ENCODE measurements around the gene ERN1.

The ERN1 gene

DNA sequence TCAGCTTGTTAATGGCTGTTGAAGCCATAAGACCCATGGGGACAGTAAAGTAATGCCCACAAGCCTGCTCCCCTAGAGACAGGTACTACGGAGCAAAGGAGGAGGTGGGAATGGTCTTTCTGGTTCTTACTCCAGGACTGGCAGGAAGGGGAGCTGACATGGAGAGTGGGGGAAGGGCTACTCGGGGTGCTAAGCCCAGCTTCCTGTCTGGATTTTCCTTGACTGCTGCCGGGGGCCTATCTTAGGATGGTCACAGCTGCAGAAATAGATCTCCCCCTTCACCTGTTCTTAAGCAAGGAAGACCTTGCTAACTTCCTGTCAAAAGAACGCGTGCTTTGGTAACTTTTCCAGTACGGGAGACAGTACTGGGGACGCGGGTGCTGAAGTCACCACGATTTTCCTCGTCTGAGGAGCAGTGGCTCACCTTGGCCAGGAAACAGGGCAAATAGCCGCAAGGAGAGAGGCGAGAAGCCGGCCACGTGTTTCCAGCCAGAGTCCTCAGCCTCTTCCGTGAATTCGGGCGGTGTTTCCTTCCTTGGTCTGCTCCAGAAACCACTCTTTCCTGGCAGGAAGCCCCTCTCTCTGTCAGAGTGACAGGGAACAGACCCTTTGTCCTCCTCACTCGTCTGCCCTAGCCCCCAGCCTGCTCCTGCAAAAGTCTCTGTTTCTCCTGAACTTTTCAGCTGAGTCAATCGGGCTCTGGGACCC, 132.4 kb downstream of the ERN1 start:
- H3K4me3 Mint-ChIP-seq = peak overlapping the region; percentile 84
- no peaks in the 10 kb centered on the region for H3K9me3 Mint-ChIP-seq
- peaks cover 33% of the 10 kb centered on the region for H3K4me1 Mint-ChIP-seq (ENCODE audit: low read depth)
- H3K27ac Mint-ChIP-seq = peak overlapping the region; percentile 81
- H3K36me3 Mint-ChIP-seq (ENCODE audit: low read depth) = peaks cover 10% of the 10 kb centered on the region
- no peaks in the 10 kb centered on the region for H3K27me3 Mint-ChIP-seq
- no peak for DNase-seq

DNA sequence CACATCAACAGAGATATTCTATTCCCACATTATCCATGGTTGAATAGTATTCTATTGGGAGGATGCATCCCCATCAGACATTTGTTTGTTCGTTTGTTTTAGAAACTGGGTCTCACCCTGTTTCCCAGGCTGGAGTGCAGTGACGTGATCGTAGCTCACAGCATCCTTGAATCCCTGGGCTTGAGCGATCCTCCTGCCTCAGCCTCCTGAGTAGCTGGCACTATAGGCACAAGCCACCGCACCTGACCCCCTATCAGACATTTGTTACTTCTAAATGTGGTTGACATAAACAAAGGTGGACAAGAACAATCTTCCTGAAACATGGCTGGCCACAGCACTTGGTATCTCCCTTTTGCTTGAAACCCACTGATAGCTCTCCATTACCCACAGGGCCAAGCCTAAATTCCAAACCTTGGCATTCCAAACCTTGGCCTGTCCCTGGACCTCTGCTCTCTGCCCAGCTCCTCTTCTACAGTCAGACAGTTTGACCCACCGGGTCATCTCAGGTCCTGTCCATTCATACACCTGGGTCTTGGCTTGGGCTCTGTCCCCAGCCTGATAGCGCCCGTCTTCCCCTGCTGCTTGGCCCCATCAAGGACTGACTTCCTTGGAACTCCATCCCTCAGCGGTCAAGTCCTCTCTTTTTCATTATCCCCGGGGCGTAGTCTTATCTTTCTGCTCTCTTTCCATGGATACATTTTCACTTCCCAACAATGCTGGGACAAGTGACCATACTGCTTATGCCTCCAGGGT, 133.3 kb downstream of the ERN1 start:
- peaks cover 3% of the 10 kb centered on the region for H3K27me3 Mint-ChIP-seq
- peaks cover 34% of the 10 kb centered on the region for H3K4me1 Mint-ChIP-seq (ENCODE audit: low read depth)
- peaks cover 1% of the 10 kb centered on the region for H3K36me3 Mint-ChIP-seq (ENCODE audit: low read depth)
- no peak overlapping the region for H3K27ac Mint-ChIP-seq
- H3K4me3 Mint-ChIP-seq = no peak overlapping the region
- peak; percentile 20 for DNase-seq
- no peaks in the 10 kb centered on the region for H3K9me3 Mint-ChIP-seq

DNA sequence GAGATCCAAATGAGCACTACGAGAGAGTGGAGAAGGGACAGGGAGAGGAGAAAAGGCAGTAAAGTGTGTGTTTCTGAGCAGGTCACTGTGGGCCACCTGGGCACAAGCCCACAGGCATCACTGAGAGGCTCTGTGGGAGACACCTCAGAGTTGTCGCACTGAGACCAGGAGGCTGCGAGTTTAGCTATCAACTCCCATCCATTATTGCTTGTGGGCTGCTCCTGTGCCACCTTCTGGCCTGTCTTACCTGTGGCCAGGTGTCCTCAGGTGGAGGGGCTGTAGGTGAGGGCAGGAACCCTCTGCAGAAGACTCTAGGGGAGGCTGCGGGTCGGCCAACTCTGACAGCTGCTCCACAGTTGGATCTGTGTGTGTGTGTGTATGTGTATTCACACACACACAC, 134.3 kb downstream of the ERN1 start:
- Mint-ChIP-seq H3K27ac (no peak overlapping the region), H3K4me1 (ENCODE audit: low read depth) (peaks cover 40% of the 10 kb centered on the region), H3K27me3 (peaks cover 3% of the 10 kb centered on the region), H3K36me3 (ENCODE audit: low read depth) (no peaks in the 10 kb centered on the region), H3K4me3 (no peak overlapping the region), H3K9me3 (no peaks in the 10 kb centered on the region)
- DNase-seq = peak; percentile 29

DNA sequence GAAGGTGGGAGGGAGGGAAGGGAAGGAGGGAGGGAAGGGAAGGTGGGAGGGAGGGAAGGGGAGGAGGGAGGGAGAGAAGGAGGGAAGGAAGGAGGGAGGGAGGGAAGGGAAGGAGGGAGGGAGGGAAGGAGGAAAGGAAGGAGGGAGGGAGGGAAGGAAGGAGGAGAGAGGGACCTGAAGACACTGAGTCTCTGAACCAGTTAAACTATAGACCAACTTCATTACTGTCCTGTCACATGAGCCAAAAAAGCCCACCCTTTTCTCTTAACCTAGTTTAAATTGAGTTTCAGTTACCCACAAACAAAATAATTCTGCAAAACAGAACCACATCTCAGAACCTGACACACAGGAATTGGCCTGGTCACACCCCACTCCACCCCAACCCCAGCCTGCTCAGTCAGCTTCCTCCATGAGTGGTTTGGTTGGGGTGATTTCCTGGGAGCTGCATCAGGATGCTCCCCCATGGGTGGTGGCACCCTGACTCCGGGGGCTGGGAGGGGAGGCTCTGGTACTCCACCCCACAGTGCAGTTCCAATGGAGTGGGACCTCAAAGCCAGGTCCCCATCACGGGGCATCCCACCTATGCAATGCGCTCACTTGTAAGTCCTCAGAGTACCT, 136.5 kb downstream of the ERN1 start:
- no peak overlapping the region for H3K27ac Mint-ChIP-seq

DNA sequence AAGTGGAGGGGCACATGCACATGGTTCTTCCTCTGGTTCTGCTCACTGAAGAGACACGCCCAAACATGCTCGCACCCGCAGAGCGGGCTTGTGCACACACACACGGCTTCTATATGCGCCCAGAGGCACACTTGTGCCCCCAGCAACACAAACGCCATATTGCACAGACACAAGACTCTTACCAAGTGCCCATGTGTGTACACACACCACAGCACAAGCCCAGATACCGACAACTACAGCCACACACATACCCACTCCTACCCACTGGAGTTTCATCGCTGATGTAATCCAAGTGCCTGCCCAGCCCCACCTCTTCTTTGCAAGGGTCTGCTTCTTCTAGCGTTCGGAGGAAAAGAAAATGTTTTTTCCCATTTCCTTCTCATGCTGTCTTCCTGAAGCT, 138.3 kb downstream of the ERN1 start:
- DNase-seq = no peak
- Mint-ChIP-seq H3K27ac (no peak overlapping the region), H3K4me1 (ENCODE audit: low read depth) (peaks cover 30% of the 10 kb centered on the region), H3K4me3 (no peak overlapping the region), H3K27me3 (peaks cover 3% of the 10 kb centered on the region), H3K36me3 (ENCODE audit: low read depth) (no peaks in the 10 kb centered on the region), H3K9me3 (no peaks in the 10 kb centered on the region)

More for the DNA sequence above, 136.5 kb downstream of the ERN1 start:
- H3K9me3 Mint-ChIP-seq = no peaks in the 10 kb centered on the region
- peak; percentile 34 for DNase-seq
- no peak overlapping the region for H3K4me3 Mint-ChIP-seq
- peaks cover 3% of the 10 kb centered on the region for H3K27me3 Mint-ChIP-seq
- peaks cover 37% of the 10 kb centered on the region for H3K4me1 Mint-ChIP-seq (ENCODE audit: low read depth)
- H3K36me3 Mint-ChIP-seq (ENCODE audit: low read depth) = no peaks in the 10 kb centered on the region

DNA sequence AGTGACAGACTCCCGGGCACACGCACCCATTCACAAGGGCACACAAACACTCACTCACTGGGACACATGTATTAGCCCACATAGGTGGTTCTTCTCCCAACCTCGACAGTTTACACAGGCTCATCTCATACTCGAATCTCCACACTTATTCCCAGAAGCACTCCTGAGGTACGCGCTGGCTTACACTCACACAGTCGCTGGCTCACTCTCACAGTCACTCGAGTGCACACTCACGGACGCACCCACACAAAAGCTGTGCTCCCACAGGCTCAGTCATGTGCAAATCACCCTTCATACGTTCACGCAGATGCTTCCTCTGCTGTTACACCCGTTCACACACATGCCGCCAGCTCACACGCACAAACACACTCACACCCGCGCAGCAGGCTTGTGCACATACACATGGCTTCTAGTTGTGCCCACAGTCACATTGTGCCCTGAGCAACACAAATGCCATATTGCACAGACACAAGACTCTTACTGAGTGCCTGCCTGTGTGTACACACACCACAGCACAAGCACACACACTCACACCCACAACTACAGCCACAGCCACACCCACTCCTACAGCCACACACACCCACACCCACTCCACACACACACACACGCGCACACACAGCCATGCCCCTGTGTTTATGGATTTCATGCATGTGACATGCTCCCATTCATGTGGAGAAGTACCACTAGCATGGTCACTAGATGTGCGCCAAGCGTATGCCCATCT, 140.2 kb downstream of the ERN1 start:
- Mint-ChIP-seq H3K9me3 (no peaks in the 10 kb centered on the region), H3K27me3 (peaks cover 3% of the 10 kb centered on the region), H3K27ac (no peak overlapping the region), H3K36me3 (ENCODE audit: low read depth) (no peaks in the 10 kb centered on the region), H3K4me3 (no peak overlapping the region), H3K4me1 (ENCODE audit: low read depth) (peaks cover 45% of the 10 kb centered on the region)
- no peak for DNase-seq
